Activated naive CD4-positive, alpha-beta T cell treated with anti-CD3 and anti-CD28 coated beads, Interleukin-2, amount 10 ng/mL, durations not matched to agents 7 days and 5 days (primary cell): ENCODE data around the gene SEMA4C.
A peak's percentile ranks its signal among the peaks of the same experiment; 100 is the strongest.

Experiments
- CTCF ChIA-PET: fragments of 350-600 bp; sonication (Branson Sonifier 250); formaldehyde crosslinking; loops from one replicate; lab custom pipeline; 2021; ENCODE audit warnings: antibody characterized with exemption; lab: Charles Lee
- DNase-seq: peaks from one replicate; pipeline ENCODE4 v3.0.0-alpha.2; 2020
- H3K27ac Mint-ChIP-seq: one replicate; pipeline ENCODE4 v1.8.0; 2021; ENCODE audit warnings: mild to moderate bottlenecking, moderate library complexity, mixed read lengths
- H3K27me3 Mint-ChIP-seq: one replicate; pipeline ENCODE4 v1.8.0; 2021; ENCODE audit warnings: mild to moderate bottlenecking, mixed read lengths
- H3K36me3 Mint-ChIP-seq: one replicate; pipeline ENCODE4 v1.8.0; 2021; ENCODE audit warnings: mixed read lengths
- H3K4me1 Mint-ChIP-seq: one replicate; pipeline ENCODE4 v1.8.0; 2021; ENCODE audit warnings: mixed read lengths
- H3K4me3 Mint-ChIP-seq: one replicate; pipeline ENCODE4 v1.8.0; 2021; ENCODE audit warnings: mild to moderate bottlenecking, moderate library complexity, mixed read lengths
- H3K9me3 Mint-ChIP-seq: one replicate; pipeline ENCODE4 v1.8.0; 2021; ENCODE audit warnings: mixed read lengths

SEMA4C gene

GRCh38 chr2:96843538-96844268 lies 26.2 kb downstream of the SEMA4C start, which contains the start of gene ANKRD23:
Gene ANKRD23, minus strand, starts transcription at chr2:96844021. Its CDS starts 29 bp downstream, at chr2:96843992.
- no peak within 1 kb of the TSS for H3K27ac Mint-ChIP-seq
- no peak within 1 kb of the TSS for H3K4me3 Mint-ChIP-seq
- CTCF ChIA-PET: interaction anchor here (3.6 kb wide), 1 partner anchor 14 kb away, joined by 15 read pairs; the partner anchor contains the start of gene ANKRD39
- H3K4me1 Mint-ChIP-seq: peaks cover 26% of the 10 kb centered on the region
- H3K36me3 Mint-ChIP-seq: peaks cover 43% of the 10 kb centered on the region
- H3K27me3 Mint-ChIP-seq: no peaks in the 10 kb centered on the region
- no peak for DNase-seq
- no peaks in the 10 kb centered on the region for H3K9me3 Mint-ChIP-seq

GRCh38 chr2:96842600-96842999 lies 27.3 kb downstream of the SEMA4C start:
- Mint-ChIP-seq H3K4me3 (no peak overlapping the region), H3K27me3 (no peaks in the 10 kb centered on the region), H3K36me3 (peaks cover 35% of the 10 kb centered on the region), H3K9me3 (no peaks in the 10 kb centered on the region), H3K27ac (no peak overlapping the region), H3K4me1 (peaks cover 29% of the 10 kb centered on the region)
- CTCF ChIA-PET: interaction anchor here (3.6 kb wide), 1 partner anchor 15 kb away, joined by 15 read pairs; the partner anchor contains the start of gene ANKRD39
- no peak for DNase-seq

- Mint-ChIP-seq H3K36me3 (peaks cover 31% of the 10 kb centered on the region), H3K27ac (peak overlapping the region; percentile 49), H3K27me3 (no peaks in the 10 kb centered on the region), H3K9me3 (no peaks in the 10 kb centered on the region), H3K4me3 (no peak overlapping the region), H3K4me1 (peaks cover 29% of the 10 kb centered on the region)
- CTCF ChIA-PET: interaction anchor here (3.6 kb wide), 1 partner anchor 16 kb away, joined by 15 read pairs; the partner anchor contains the start of gene ANKRD39
- no peak for DNase-seq
Observed at GRCh38 chr2:96841701-96842495, 28.0 kb downstream of the SEMA4C start.

- Mint-ChIP-seq H3K9me3 (no peaks in the 10 kb centered on the region), H3K36me3 (peaks cover 31% of the 10 kb centered on the region), H3K27me3 (no peaks in the 10 kb centered on the region), H3K27ac (peak overlapping the region; percentile 58), H3K4me3 (no peak overlapping the region), H3K4me1 (peaks cover 29% of the 10 kb centered on the region)
- CTCF ChIA-PET: interaction anchor here (0.6 to 1.7 kb wide), 3 partner anchors 18 to 54 kb away, joined by 3 to 6 read pairs (median 5); partner anchors contain the start of gene ANKRD39
- DNase-seq: no peak
Observed at GRCh38 chr2:96839875-96840850, 29.7 kb downstream of the SEMA4C start.

GRCh38 chr2:96839293-96839874 lies 30.5 kb downstream of the SEMA4C start:
- Mint-ChIP-seq H3K27me3 (no peaks in the 10 kb centered on the region), H3K4me3 (peak overlapping the region; percentile 38), H3K27ac (peak overlapping the region; percentile 84), H3K9me3 (no peaks in the 10 kb centered on the region), H3K4me1 (peaks cover 29% of the 10 kb centered on the region), H3K36me3 (peaks cover 32% of the 10 kb centered on the region)
- CTCF ChIA-PET: interaction anchor here (0.6 to 1.7 kb wide), 3 partner anchors 18 to 53 kb away, joined by 3 to 6 read pairs (median 5); partner anchors contain the start of gene ANKRD39
- DNase-seq: peak; percentile 92

GRCh38 chr2:96838345-96839292 lies 31.3 kb downstream of the SEMA4C start:
- CTCF ChIA-PET: interaction anchor here (1.0 to 1.7 kb wide), 3 partner anchors 19 to 112 kb away, joined by 3 to 6 read pairs (median 5); no protein-coding TSS in a partner anchor
- Mint-ChIP-seq H3K4me1 (peaks cover 29% of the 10 kb centered on the region), H3K27ac (peak overlapping the region; percentile 84), H3K36me3 (peaks cover 35% of the 10 kb centered on the region), H3K27me3 (no peaks in the 10 kb centered on the region), H3K4me3 (peak overlapping the region; percentile 38), H3K9me3 (no peaks in the 10 kb centered on the region)
- DNase-seq: no peak

GRCh38 chr2:96837575-96837974 lies 32.3 kb downstream of the SEMA4C start:
- H3K27ac Mint-ChIP-seq: no peak overlapping the region

GRCh38 chr2:96835830-96836229 lies 34.0 kb downstream of the SEMA4C start:
- Mint-ChIP-seq H3K4me3 (no peak overlapping the region), H3K27me3 (no peaks in the 10 kb centered on the region), H3K27ac (no peak overlapping the region), H3K4me1 (peaks cover 21% of the 10 kb centered on the region), H3K9me3 (no peaks in the 10 kb centered on the region), H3K36me3 (peaks cover 41% of the 10 kb centered on the region)
- CTCF ChIA-PET: no interaction called here
- DNase-seq: no peak

More at GRCh38 chr2:96837575-96837974, 32.3 kb downstream of the SEMA4C start:
- Mint-ChIP-seq H3K4me3 (no peak overlapping the region), H3K4me1 (peaks cover 23% of the 10 kb centered on the region), H3K9me3 (no peaks in the 10 kb centered on the region), H3K27me3 (no peaks in the 10 kb centered on the region), H3K36me3 (peaks cover 36% of the 10 kb centered on the region)
- CTCF ChIA-PET: interaction anchor here (1.0 to 1.3 kb wide), 2 partner anchors 18 to 113 kb away, joined by 3 to 6 read pairs; no protein-coding TSS in a partner anchor
- DNase-seq: no peak

- H3K27ac Mint-ChIP-seq: no peak overlapping the region
- no peak overlapping the region for H3K4me3 Mint-ChIP-seq
- H3K4me1 Mint-ChIP-seq: no peaks in the 10 kb centered on the region
- no peak for DNase-seq
- CTCF ChIA-PET: interaction anchor here (0.9 kb wide), 1 partner anchor 25 kb away, joined by 4 read pairs; the partner anchor contains the start of gene ANKRD39
- H3K36me3 Mint-ChIP-seq: peaks cover 50% of the 10 kb centered on the region
- no peaks in the 10 kb centered on the region for H3K9me3 Mint-ChIP-seq
- no peaks in the 10 kb centered on the region for H3K27me3 Mint-ChIP-seq
Observed at GRCh38 chr2:96832754-96833507, 36.9 kb downstream of the SEMA4C start.

GRCh38 chr2:96832408-96832753 lies 37.5 kb downstream of the SEMA4C start:
- Mint-ChIP-seq H3K4me3 (no peak overlapping the region), H3K9me3 (no peaks in the 10 kb centered on the region), H3K27ac (no peak overlapping the region), H3K36me3 (peaks cover 53% of the 10 kb centered on the region), H3K4me1 (no peaks in the 10 kb centered on the region), H3K27me3 (no peaks in the 10 kb centered on the region)
- CTCF ChIA-PET: interaction anchor here (1.1 kb wide), 1 partner anchor 13 kb away, joined by 3 read pairs; no protein-coding TSS in a partner anchor
- DNase-seq: no peak

- Mint-ChIP-seq H3K27ac (peak overlapping the region; percentile 28), H3K4me3 (no peak overlapping the region), H3K9me3 (no peaks in the 10 kb centered on the region), H3K4me1 (no peaks in the 10 kb centered on the region), H3K27me3 (no peaks in the 10 kb centered on the region), H3K36me3 (peaks cover 51% of the 10 kb centered on the region)
- DNase-seq: no peak
- CTCF ChIA-PET: interaction anchor here (1.1 kb wide), 1 partner anchor 12 kb away, joined by 3 read pairs; no protein-coding TSS in a partner anchor
Observed at GRCh38 chr2:96831679-96832078, 38.2 kb downstream of the SEMA4C start.
